IPS DF 4.7 (cell line): Measurements from ENCODE around the gene RHOJ.
"Not testable (repeated sequence)": the region's sequence is repeated elsewhere in the genome, so short reads cannot be mapped to it uniquely, and the experiment has no call there.

ENCODE experiments used
- DNase-seq: peaks from one replicate; pipeline ENCODE4 v3.0.0-alpha.2; 2013; ENCODE audit warnings: low spot score; ENCODE audit errors: extremely low read depth

Gene RHOJ

GRCh38 chr14:63296060-63296563 is 91.9 kb downstream of the RHOJ start:
- no peak for DNase-seq

DNA sequence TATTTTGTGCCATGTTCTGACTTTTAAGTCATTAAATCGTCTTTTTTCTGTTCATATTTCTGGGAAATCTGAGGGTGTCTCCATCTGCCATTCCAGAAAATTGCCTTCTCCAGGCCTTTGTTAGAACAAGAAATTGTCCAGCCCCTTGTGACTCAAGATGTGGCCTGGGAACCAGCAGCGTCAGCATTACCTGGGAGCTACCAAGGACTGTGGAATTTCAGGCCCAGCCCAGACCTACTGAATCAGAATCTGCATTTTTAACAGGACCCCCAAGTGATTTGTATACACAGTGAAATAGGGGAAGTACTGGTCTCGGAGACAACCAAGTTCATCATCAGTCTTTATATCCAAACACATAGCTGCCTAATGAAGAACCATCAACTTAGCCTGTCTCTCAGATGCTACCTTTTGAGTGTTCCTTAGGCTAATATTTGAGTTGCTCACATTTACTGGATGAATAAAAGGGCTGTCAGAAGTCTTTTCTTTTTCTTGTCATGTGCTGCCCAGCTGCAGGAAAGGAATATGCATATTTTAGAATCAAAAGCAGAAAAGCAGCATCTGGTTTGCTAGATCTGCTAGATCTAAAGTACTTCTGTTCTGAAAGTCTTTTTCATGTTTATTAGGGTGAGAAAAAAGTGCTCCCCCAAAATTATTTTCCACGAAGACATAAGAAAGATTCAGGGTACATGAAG is 93.3 kb downstream of the RHOJ start:
- no peak for DNase-seq

- DNase-seq, result no peak
Observed at GRCh38 chr14:63299351-63300110, 95.3 kb downstream of the RHOJ start.

DNA sequence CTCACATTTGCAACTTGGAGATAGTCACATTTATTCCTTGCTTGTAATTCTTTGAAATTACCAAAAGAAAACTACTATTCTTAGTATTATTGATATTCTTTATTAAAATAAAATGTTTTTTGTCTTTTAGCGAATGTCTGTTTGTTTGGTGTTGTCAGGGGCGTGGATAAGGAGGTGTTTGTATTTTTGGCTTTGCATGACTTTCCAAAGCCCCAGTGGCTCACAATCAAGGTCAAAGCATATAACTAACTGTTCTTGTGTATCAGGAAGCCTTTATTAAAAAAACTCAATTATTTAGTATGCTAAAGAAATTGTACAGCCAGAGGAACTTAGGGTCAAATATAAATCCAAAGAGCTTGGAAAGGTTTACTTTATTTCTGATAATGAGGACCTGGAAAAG is 96.6 kb downstream of the RHOJ start:
- DNase-seq, result no peak

GRCh38 chr14:63301891-63302534 is 97.8 kb downstream of the RHOJ start:
- no peak for DNase-seq

DNA sequence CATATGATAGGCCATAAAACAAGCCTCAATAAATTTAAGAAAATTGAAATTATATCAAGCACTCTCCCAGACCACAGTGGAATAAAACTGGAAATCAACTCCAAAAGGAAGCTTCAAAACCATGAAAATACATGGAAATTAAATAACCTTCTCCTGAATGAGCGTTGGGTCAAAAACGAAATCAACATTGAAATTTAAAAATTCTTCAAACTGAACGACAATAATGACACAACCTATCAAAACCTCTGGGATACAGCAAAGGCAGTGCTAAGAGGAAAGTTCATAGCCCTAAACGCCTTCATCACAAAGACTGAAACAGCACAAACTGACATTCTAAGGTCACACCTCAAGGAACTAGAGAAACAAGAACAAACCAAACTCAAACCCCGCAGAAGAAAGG is 100.2 kb downstream of the RHOJ start:
- not testable (repeated sequence) for DNase-seq

GRCh38 chr14:63308723-63309317 is 104.6 kb downstream of the RHOJ start:
- DNase-seq, result peak; percentile 28

- DNase-seq, result no peak
Observed at GRCh38 chr14:63318835-63319234, 114.6 kb downstream of the RHOJ start, which contains the start of gene GPHB5. Gene GPHB5, minus strand, starts transcription at chr14:63318935. Its CDS starts 1,086 bp downstream, at chr14:63317849.

- DNase-seq, result no peak
Observed at GRCh38 chr14:63322472-63322871, 118.2 kb downstream of the RHOJ start.

GRCh38 chr14:63322897-63323573 is 118.8 kb downstream of the RHOJ start:
- no peak for DNase-seq

GRCh38 chr14:63326840-63327239 is 122.6 kb downstream of the RHOJ start:
- no peak for DNase-seq

DNA sequence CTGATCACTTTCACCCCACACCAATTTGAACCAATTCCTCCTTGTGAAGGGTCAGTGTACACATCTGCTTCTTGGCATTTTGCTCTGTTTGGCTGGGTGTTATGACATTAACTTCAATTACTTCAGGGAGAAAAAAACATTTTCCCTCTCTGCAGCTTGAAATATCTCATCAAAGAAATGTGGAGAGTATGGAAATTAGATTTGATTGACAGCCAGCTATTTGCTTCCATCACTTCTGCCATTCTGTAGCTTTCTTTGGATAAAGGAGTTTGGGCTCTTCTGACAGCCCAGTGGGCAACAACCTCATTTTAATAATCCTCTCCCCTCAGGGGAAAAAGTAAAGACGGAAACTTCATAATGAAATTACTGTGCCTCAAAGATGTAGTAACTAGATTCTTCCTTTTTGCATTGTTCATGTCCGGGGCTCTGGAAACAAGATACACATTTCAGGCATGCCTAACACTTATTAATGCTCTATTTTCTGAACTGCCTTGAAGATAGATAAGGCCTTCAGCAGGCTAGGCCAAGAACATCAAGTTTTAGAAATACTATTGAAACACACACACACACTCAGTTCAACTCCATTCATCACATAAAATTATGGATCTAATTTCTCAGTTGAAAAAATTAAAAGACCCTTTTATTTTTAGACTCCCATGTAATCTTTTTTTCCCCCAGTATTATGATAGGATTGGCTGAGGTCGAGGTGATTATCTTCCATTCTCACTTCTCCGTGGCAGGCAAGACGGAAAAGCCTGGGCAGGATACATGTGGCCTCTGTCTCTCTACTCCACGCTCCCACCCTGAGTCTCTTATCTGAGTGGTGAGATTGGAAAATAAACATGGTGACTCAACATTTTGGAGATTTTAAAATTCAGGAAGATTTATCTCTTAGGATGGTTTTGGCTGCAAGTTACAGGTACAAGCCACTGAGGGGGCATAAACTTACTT is 124.8 kb downstream of the RHOJ start:
- DNase-seq, result no peak

- no peak for DNase-seq
Observed at GRCh38 chr14:63342371-63342770, 138.1 kb downstream of the RHOJ start.
